Upper lobe of left lung (tissue), 6 donors: ENCODE data around the gene TRIM47. TPM values are rescaled to one million over a fixed set of nuclear protein-coding genes. Genes with fewer than 3 reads are reported as not detected.
A peak's percentile ranks its signal among the peaks of the same experiment; 100 is the strongest.

Experiments used
- ATAC-seq, 2 donors: fragments of 200-7000 bp; cut with Tn5 transposase; one replicate each; pipeline ENCODE4 v1.9.1; 2022; ENCODE audit warnings: mild to moderate bottlenecking in 2 of 2, moderate library complexity in 2 of 2; ENCODE audit not compliant: low FRiP score in 2 of 2
- DNase-seq, 2 donors: peaks; one replicate each; pipeline ENCODE4 v3.0.0-alpha.2; 2019 to 2020
- H3K27ac ChIP-seq, 4 donors: fragments of 200-600 bp; sonication (generic); one replicate each; pipeline ENCODE4 v1.5.1; 2016 to 2019
- H3K27me3 ChIP-seq, 4 donors: fragments of 200-600 bp; sonication (generic); one replicate each; pipeline ENCODE4 v1.5.1; 2017 to 2019
- H3K36me3 ChIP-seq, 4 donors: fragments of 200-600 bp; sonication (generic); one replicate each; pipeline ENCODE4 v1.5.1; 2016 to 2019
- H3K4me1 ChIP-seq, 4 donors: fragments of 200-600 bp; sonication (generic); one replicate each; pipeline ENCODE4 v1.5.1; 2018 to 2019
- H3K4me3 ChIP-seq, 4 donors: fragments of 200-600 bp; sonication (generic); one replicate each; pipeline ENCODE4 v1.5.1; 2017 to 2019; ENCODE audit warnings: mild to moderate bottlenecking in 2 of 4, moderate library complexity in 1 of 4
- H3K9me3 ChIP-seq, 4 donors: fragments of 200-600 bp; sonication (generic); one replicate each; pipeline ENCODE4 v1.5.1; 2018 to 2019
- CTCF ChIP-seq, 6 experiments: fragments of 450-650 bp in 4 of 6; fragments of 200-600 bp in 2 of 6; sonication (generic) in 2 of 6; IDR thresholded peaks; one replicate each; pipeline ENCODE4 v1.5.1; 2016 to 2019; ENCODE audit warnings: antibody characterized with exemption in 6 of 6
- EP300 ChIP-seq, 4 donors: sonication (generic); formaldehyde crosslinking; IDR thresholded peaks; one replicate each; pipeline ENCODE4 v1.5.1; 2017; ENCODE audit warnings: antibody characterized with exemption in 4 of 4, control low read depth in 2 of 4
- POLR2A ChIP-seq, 4 donors: fragments of 450-650 bp; IDR thresholded peaks; one replicate each; pipeline ENCODE4 v1.5.1; 2016 to 2017; ENCODE audit warnings: antibody characterized with exemption in 4 of 4, mild to moderate bottlenecking in 2 of 4
- POLR2AphosphoS5 ChIP-seq, 2 donors: sonication (generic); formaldehyde crosslinking; IDR thresholded peaks; one replicate each; pipeline ENCODE4 v1.5.1; 2017; ENCODE audit warnings: antibody characterized with exemption in 2 of 2
- WGBS, 2 donors: methylation state at CpG; one replicate each; pipeline ENCODE4 v1.1.5; 2017 to 2018; 5-methylcytosine and 5-hydroxymethylcytosine counted together
- total RNA-seq, 6 donors: library from RNA; depleted of rRNA in 4 of 6; stranded (reverse); fragments of >200 nt in 4 of 6; gene quantifications; one replicate each; pipeline versions ENCODE4 v1.1.0 to v1.2.1, GENCODE V29; 2016 to 2021
- donor health status: DM: no; HTN: no; CAD: no; lungs with moderate emphysema.
- donor health status: DM: no; HTN: yes; CAD: no; lungs with severe emphysema.

Gene TRIM47
- total RNA-seq, 6 donors from 2014 or later, result 20.1 to 55.6 (median 33.3) TPM

GRCh38 chr17:75925103-75925502 is 46.7 kb upstream of the TRIM47 start:
- Histone ChIP-seq H3K27me3 (no peaks in the 10 kb centered on the region), H3K9me3 (no peaks in the 10 kb centered on the region), H3K4me1 (peaks cover 0 to 9% (median 0%) of the 10 kb centered on the region in 4 donors), H3K4me3 (no peak overlapping the region), H3K36me3 (peaks cover 0 to 4% (median under 1%) of the 10 kb centered on the region in 4 donors), H3K27ac (no peak overlapping the region)
- DNase-seq (peak in 1 of 2 donors; percentile 57), ATAC-seq (no peak)
- 90 to 97% methylated on average over 2 to 5 of the region's 11 CpGs for WGBS, 2 donors
- TF ChIP-seq CTCF (IDR thresholded peaks at IDR 0.05), result no peak
- TF ChIP-seq POLR2AphosphoS5 (IDR thresholded peaks at IDR 0.05), result no peak
- no peak for TF ChIP-seq POLR2A (IDR thresholded peaks at IDR 0.05)
- no peak for TF ChIP-seq EP300 (IDR thresholded peaks at IDR 0.05)

- H3K27me3 ChIP-seq, result no peaks in the 10 kb centered on the region
- H3K9me3 ChIP-seq, result no peaks in the 10 kb centered on the region
- no peak overlapping the region for H3K27ac ChIP-seq
- H3K36me3 ChIP-seq, result peaks cover 0 to 9% (median 2%) of the 10 kb centered on the region in 4 donors
- 73% methylated on average over 17 of the region's 19 CpGs; no CpG with 5 or more reads in 1 of the 2 donors for WGBS, 2 donors
- peaks cover 0 to 9% (median 0%) of the 10 kb centered on the region in 4 donors for H3K4me1 ChIP-seq
- no peak for TF ChIP-seq POLR2AphosphoS5 (IDR thresholded peaks at IDR 0.05)
- TF ChIP-seq POLR2A (IDR thresholded peaks at IDR 0.05), result no peak
- ATAC-seq (no peak), DNase-seq (no peak)
- H3K4me3 ChIP-seq, result no peak overlapping the region
Measured at GRCh38 chr17:75922963-75923874, 44.8 kb upstream of the TRIM47 start.

GRCh38 chr17:75922173-75922961 is 44.0 kb upstream of the TRIM47 start:
- Histone ChIP-seq H3K27me3 (no peaks in the 10 kb centered on the region), H3K36me3 (peaks cover 0 to 9% (median 4%) of the 10 kb centered on the region in 4 donors), H3K4me1 (peaks cover 0 to 9% (median 0%) of the 10 kb centered on the region in 4 donors), H3K9me3 (no peaks in the 10 kb centered on the region), H3K27ac (no peak overlapping the region), H3K4me3 (no peak overlapping the region)
- TF ChIP-seq POLR2AphosphoS5 (IDR thresholded peaks at IDR 0.05), result peak in 1 of 2 donors; percentile 36
- TF ChIP-seq CTCF (IDR thresholded peaks at IDR 0.05), result no peak
- no peak for DNase-seq
- ATAC-seq, result no peak
- 89 to 90% methylated on average over 17 to 18 of the region's 18 CpGs for WGBS, 2 donors

GRCh38 chr17:75921596-75921995 is 43.2 kb upstream of the TRIM47 start:
- peaks cover 0 to 9% (median 4%) of the 10 kb centered on the region in 4 donors for H3K36me3 ChIP-seq
- no peak for ATAC-seq
- H3K27me3 ChIP-seq, result no peaks in the 10 kb centered on the region
- H3K9me3 ChIP-seq, result no peaks in the 10 kb centered on the region
- H3K4me3 ChIP-seq, result no peak overlapping the region
- peaks cover 0 to 5% (median 0%) of the 10 kb centered on the region in 4 donors for H3K4me1 ChIP-seq
- no peak overlapping the region for H3K27ac ChIP-seq
- TF ChIP-seq POLR2AphosphoS5 (IDR thresholded peaks at IDR 0.05), result no peak
- no peak for TF ChIP-seq EP300 (IDR thresholded peaks at IDR 0.05)
- no peak for TF ChIP-seq POLR2A (IDR thresholded peaks at IDR 0.05)
- TF ChIP-seq CTCF (IDR thresholded peaks at IDR 0.05), result no peak
- WGBS, 2 donors, result 96 to 100% methylated on average over 6 to 9 of the region's 15 CpGs
- DNase-seq, result no peak

GRCh38 chr17:75920045-75920560 is 41.7 kb upstream of the TRIM47 start:
- Histone ChIP-seq H3K36me3 (peaks cover 0 to 9% (median 4%) of the 10 kb centered on the region in 4 donors), H3K27ac (no peak overlapping the region), H3K4me3 (no peak overlapping the region), H3K9me3 (no peaks in the 10 kb centered on the region), H3K27me3 (no peaks in the 10 kb centered on the region), H3K4me1 (peaks cover 0 to 5% (median 0%) of the 10 kb centered on the region in 4 donors)
- DNase-seq (no peak), ATAC-seq (no peak)
- TF ChIP-seq POLR2A (IDR thresholded peaks at IDR 0.05) (no peak), CTCF (IDR thresholded peaks at IDR 0.05) (no peak), EP300 (IDR thresholded peaks at IDR 0.05) (no peak), POLR2AphosphoS5 (IDR thresholded peaks at IDR 0.05) (no peak)
- 60 to 90% methylated on average over 2 to 11 of the region's 11 CpGs for WGBS, 2 donors
